DMS53 treated with DMSO at 0.1 percent for 48 hours (cell line): ENCODE data around the gene GNPTG.

Experiments
- DNase-seq: peaks from one replicate; lab custom pipeline; 2025; ENCODE audit not compliant: unreplicated experiment; lab: John Stamatoyannopoulos, UW

The GNPTG gene

GRCh38 chr16:1351582-1352362 lies at the start of gene GNPTG, which contains the start of gene TSR3:
Gene GNPTG, plus strand, starts transcription at chr16:1351931. Its CDS starts 35 bp downstream, at chr16:1351966.
Gene TSR3, minus strand, starts transcription at chr16:1351878. Its CDS starts 74 bp downstream, at chr16:1351804.
- peak; percentile 20 for DNase-seq

- DNase-seq = no peak
Measured at GRCh38 chr16:1305823-1306222, 45.9 kb upstream of the GNPTG start.

GRCh38 chr16:1306334-1306733 lies 45.4 kb upstream of the GNPTG start:
- DNase-seq = no peak

GRCh38 chr16:1308036-1308976 lies 43.4 kb upstream of the GNPTG start:
- DNase-seq = peak; percentile 57

GRCh38 chr16:1308977-1309885 lies 42.5 kb upstream of the GNPTG start, which contains the start of gene UBE2I:
Gene UBE2I, plus strand, starts transcription at chr16:1309636. Its CDS starts 4,395 bp downstream, at chr16:1314031.
- DNase-seq = peak; percentile 71

- DNase-seq = no peak
Measured at GRCh38 chr16:1309888-1310831, 41.6 kb upstream of the GNPTG start.

- DNase-seq = no peak
Measured at GRCh38 chr16:1310832-1311200, 40.9 kb upstream of the GNPTG start.

GRCh38 chr16:1311212-1311737 lies 40.5 kb upstream of the GNPTG start:
- DNase-seq = no peak

GRCh38 chr16:1311738-1312466 lies 39.8 kb upstream of the GNPTG start:
- no peak for DNase-seq

- no peak for DNase-seq
Measured at GRCh38 chr16:1312467-1312816, 39.3 kb upstream of the GNPTG start.

GRCh38 chr16:1312903-1313302 lies 38.8 kb upstream of the GNPTG start:
- DNase-seq = no peak

GRCh38 chr16:1313721-1314369 lies 37.9 kb upstream of the GNPTG start:
- DNase-seq = no peak

GRCh38 chr16:1314399-1315068 lies 37.2 kb upstream of the GNPTG start:
- DNase-seq = no peak

GRCh38 chr16:1315081-1316032 lies 36.4 kb upstream of the GNPTG start:
- no peak for DNase-seq

- no peak for DNase-seq
Measured at GRCh38 chr16:1316033-1316405, 35.7 kb upstream of the GNPTG start.

GRCh38 chr16:1317479-1318267 lies 34.1 kb upstream of the GNPTG start:
- no peak for DNase-seq
